HCT116 (cell line): ENCODE data around the gene SCYGR4. TPM values are rescaled to one million over a fixed set of nuclear protein-coding genes. Genes with fewer than 3 reads are reported as not detected.
A peak's percentile ranks its signal among the peaks of the same experiment; 100 is the strongest.

Experiments
- ATAC-seq: fragments of 200-7000 bp; cut with Tn5 transposase; 2 replicates; pipeline ENCODE4 v1.9.1; 2020; ENCODE audit warnings: mild to moderate bottlenecking, moderate library complexity
- BruUV-seq: library from RNA; stranded (reverse); fragments of 400-500 nt; replicated peaks from 2 replicates; lab custom pipeline; 2021; lab: Mats Ljungman, UMichigan
- CTCF ChIA-PET: fragments of 300-600 bp; sonication (Branson Sonifier 250); formaldehyde crosslinking; loops from one replicate; lab custom pipeline; 2021; ENCODE audit warnings: antibody characterized with exemption; lab: Charles Lee
- POLR2A ChIA-PET: fragments of 300-600, 350-600 bp; sonication (Branson Sonifier 250); formaldehyde crosslinking; loops from one replicate; lab custom pipeline; 2021; ENCODE audit warnings: antibody characterized with exemption; lab: Charles Lee
- RAD21 ChIA-PET, 2 experiments: fragments of 300-600 bp; sonication (Branson Sonifier 250); formaldehyde crosslinking; loops; one replicate each; lab custom pipeline; 2023; ENCODE audit warnings: low total read pairs in 2 of 2; ENCODE audit not compliant: uncharacterized antibody in 2 of 2, unreplicated experiment in 2 of 2, low non-redundant PET in 1 of 2; lab: Charles Lee
- DNase-seq: peaks from one replicate; pipeline ENCODE4 v3.0.0-alpha.2; 2010; ENCODE audit warnings: low read depth, low spot score
- H2AFZ ChIP-seq: fragments of 200-600 bp; shearing (Covaris generic), sonication (generic); 2 replicates; pipeline ENCODE4 v1.6.1; 2017; ENCODE audit warnings: low read depth, mixed run types, mixed read lengths, antibody characterized with exemption, low read length; ENCODE audit not compliant: poor library complexity, severe bottlenecking
- H3K27ac ChIP-seq: 2 replicates; pipeline ENCODE4 v1.5.1; 2012; ENCODE audit warnings: low read depth, low read length
- H3K27me3 ChIP-seq: fragments of 200-600 bp; sonication (generic); 2 replicates; pipeline ENCODE4 v1.6.1; 2016; ENCODE audit warnings: mixed run types, low read length, mixed read lengths; ENCODE audit not compliant: insufficient read depth
- H3K36me3 ChIP-seq, 2 experiments: fragments of 200-500 bp in 1 of 2; fragments of 200-600 bp in 1 of 2; sonication (Bioruptor generic) in 1 of 2; sonication (generic) in 1 of 2; 2 replicates each; pipeline versions ENCODE4 v1.5.1 to v1.6.1; 2014 to 2016; ENCODE audit warnings: low read length in 2 of 2, inconsistent platforms in 1 of 2, mixed read lengths in 1 of 2, mixed run types in 1 of 2; ENCODE audit not compliant: insufficient read depth in 2 of 2, control insufficient read depth in 1 of 2
- H3K4me1 ChIP-seq, 2 experiments: fragments of 200-600 bp in 1 of 2; sonication (generic) in 1 of 2; 2 replicates each; pipeline versions ENCODE4 v1.5.1 to v1.6.1; 2012 to 2017; ENCODE audit warnings: low read length in 2 of 2, inconsistent platforms in 1 of 2, mild to moderate bottlenecking in 1 of 2, mixed read lengths in 1 of 2, mixed run types in 1 of 2, moderate library complexity in 1 of 2; ENCODE audit not compliant: insufficient read depth in 2 of 2, control insufficient read depth in 1 of 2
- H3K4me2 ChIP-seq: fragments of 200-600 bp; sonication (generic); 2 replicates; pipeline ENCODE4 v1.6.1; 2017; ENCODE audit warnings: mixed run types, low read length, mixed read lengths
- H3K4me3 ChIP-seq, 2 experiments: fragments of 200-600 bp in 1 of 2; sonication (generic) in 1 of 2; replicated peaks in 1 of 2; 2 replicates each; pipeline ENCODE4 v1.5.1; 2011 to 2016; ENCODE audit warnings: low read length in 2 of 2, control low read depth in 1 of 2, low read depth in 1 of 2, mild to moderate bottlenecking in 1 of 2, mixed read lengths in 1 of 2, mixed run types in 1 of 2
- H3K79me2 ChIP-seq: fragments of 200-600 bp; sonication (generic); 2 replicates; pipeline ENCODE4 v1.6.1; 2017; ENCODE audit warnings: mild to moderate bottlenecking, mixed run types, low read length, moderate library complexity, mixed read lengths; ENCODE audit not compliant: insufficient read depth
- H3K9ac ChIP-seq: fragments of 200-600 bp; sonication (generic); 2 replicates; pipeline ENCODE4 v1.6.1; 2016; ENCODE audit warnings: low read length, mixed read lengths
- H3K9me2 ChIP-seq: fragments of 200-600 bp; sonication (generic), shearing (Covaris generic); 2 replicates; pipeline ENCODE4 v1.6.1; 2017; ENCODE audit warnings: mixed run types, mild to moderate bottlenecking, moderate library complexity; ENCODE audit not compliant: insufficient read depth
- H3K9me3 ChIP-seq, 2 experiments: fragments of 200-500 bp in 1 of 2; fragments of 200-600 bp in 1 of 2; sonication (Bioruptor generic) in 1 of 2; sonication (generic) in 1 of 2; 2 replicates each; pipeline ENCODE4 v1.6.1; 2014 to 2017; ENCODE audit warnings: low read length in 2 of 2, mixed read lengths in 2 of 2, inconsistent platforms in 1 of 2, low read depth in 1 of 2, mild to moderate bottlenecking in 1 of 2, mixed run types in 1 of 2, moderate library complexity in 1 of 2; ENCODE audit not compliant: control insufficient read depth in 1 of 2, insufficient read depth in 1 of 2
- H4K20me1 ChIP-seq: fragments of 200-600 bp; sonication (generic), shearing (Covaris generic); 2 replicates; pipeline ENCODE4 v1.6.1; 2017; ENCODE audit warnings: mixed run types, mild to moderate bottlenecking, moderate library complexity; ENCODE audit not compliant: insufficient read depth
- ATF3 ChIP-seq: IDR thresholded peaks from 2 replicates; pipeline ENCODE4 v1.6.1; 2012
- CBX3 ChIP-seq: IDR thresholded peaks from 2 replicates; pipeline ENCODE4 v1.6.1; 2012; ENCODE audit warnings: low read depth
- CEBPB ChIP-seq: IDR thresholded peaks from 2 replicates; pipeline ENCODE4 v1.6.1; 2012; ENCODE audit warnings: low read depth
- EGR1 ChIP-seq: IDR thresholded peaks from 2 replicates; pipeline ENCODE4 v1.6.1; 2012; ENCODE audit warnings: low read depth
- ELF1 ChIP-seq: IDR thresholded peaks from 2 replicates; pipeline ENCODE4 v1.6.1; 2012; ENCODE audit warnings: low read depth, borderline replicate concordance
- EZH2 ChIP-seq: fragments of 200-600 bp; sonication (generic); IDR thresholded peaks from 2 replicates; pipeline ENCODE4 v1.6.1; 2017; ENCODE audit warnings: antibody characterized with exemption, mixed run types
- FOSL1 ChIP-seq: IDR thresholded peaks from 2 replicates; pipeline ENCODE4 v1.6.1; 2012; ENCODE audit warnings: low read depth
- JUND ChIP-seq: IDR thresholded peaks from 2 replicates; pipeline ENCODE4 v1.6.1; 2012
- MAX ChIP-seq: IDR thresholded peaks from 2 replicates; pipeline ENCODE4 v1.6.1; 2012
- POLR2AphosphoS5 ChIP-seq: IDR thresholded peaks from 2 replicates; pipeline ENCODE4 v1.6.1; 2011; ENCODE audit warnings: mild to moderate bottlenecking, low read depth, low read length, moderate library complexity
- RAD21 ChIP-seq: IDR thresholded peaks from 2 replicates; pipeline ENCODE4 v1.6.1; 2012; ENCODE audit warnings: low read depth, mild to moderate bottlenecking
- REST ChIP-seq: IDR thresholded peaks from 2 replicates; pipeline ENCODE4 v1.6.1; 2012; ENCODE audit warnings: low read depth
- SIN3A ChIP-seq: IDR thresholded peaks from 2 replicates; pipeline ENCODE4 v1.6.1; 2012; ENCODE audit warnings: low read depth
- SP1 ChIP-seq: IDR thresholded peaks from 2 replicates; pipeline ENCODE4 v1.6.1; 2012; ENCODE audit warnings: low read depth
- SRF ChIP-seq: IDR thresholded peaks from 2 replicates; pipeline ENCODE4 v1.6.1; 2012; ENCODE audit warnings: low read depth
- TCF7L2 ChIP-seq: IDR thresholded peaks from 2 replicates; pipeline ENCODE4 v1.7.0; 2011; ENCODE audit warnings: borderline replicate concordance, inconsistent platforms; ENCODE audit not compliant: insufficient read depth, insufficient read length; ENCODE audit errors: extremely low read depth
- YY1 ChIP-seq: IDR thresholded peaks from 2 replicates; pipeline ENCODE4 v1.6.1; 2011; ENCODE audit warnings: low read length, low read depth, moderate library complexity, mild to moderate bottlenecking; ENCODE audit not compliant: insufficient replicate concordance; ENCODE audit errors: extremely low read depth
- ZFX ChIP-seq: fragments of 450-650 bp; IDR thresholded peaks from 2 replicates; pipeline ENCODE4 v1.6.1; 2017
- ZNF274 ChIP-seq: fragments of 200-500 bp; sonication (Bioruptor generic); IDR thresholded peaks from 2 replicates; pipeline ENCODE4 v1.6.1; 2014; ENCODE audit warnings: mild to moderate bottlenecking, low read depth, low read length, inconsistent platforms
- intact Hi-C: fragments of 100-400 bp; cut with micrococcal nuclease; formaldehyde crosslinking; loops from 2 replicates; pipeline ENCODE4 v1.10.0; 2022
- total RNA-seq: library from RNA; stranded (reverse); gene quantifications from one replicate; pipeline ENCODE4 v1.2.1, GENCODE V29; 2021; ENCODE audit not compliant: unreplicated experiment

Gene SCYGR4
- total RNA-seq, 1 experiment from 2014 or later, result not detected

GRCh38 chr2:227626580-227627151 lies 9.4 kb downstream of the SCYGR4 start:
- CTCF ChIA-PET, result no interaction called here
- DNase-seq, result no peak
- Histone ChIP-seq H4K20me1 (no peaks in the 10 kb centered on the region), H3K27me3 (no peaks in the 10 kb centered on the region), H3K36me3 (no peaks in the 10 kb centered on the region), H3K4me3 (no peak overlapping the region), H3K4me1 (peaks cover 0 to 13% of the 10 kb centered on the region in 2 experiments; a peak in 2 of 4 replicates), H3K9ac (no peak overlapping the region), H3K79me2 (no peaks in the 10 kb centered on the region), H3K27ac (no peak overlapping the region), H3K9me2 (peaks cover 9% of the 10 kb centered on the region), H3K9me3 (no peaks in the 10 kb centered on the region)
- peak; percentile 54 for ATAC-seq
- BruUV-seq, result no TSS peak
- RAD21 ChIA-PET, result no interaction called here
- intact Hi-C loops, result no loop called here
- POLR2A ChIA-PET, result no interaction called here
- TF ChIP-seq CEBPB, result no peak
- no peak for TF ChIP-seq SP1
- no peak for TF ChIP-seq POLR2AphosphoS5
- no peak for TF ChIP-seq EGR1
- TF ChIP-seq YY1, result no peak
- no peak for TF ChIP-seq ZNF274
- TF ChIP-seq ZFX, result no peak
- TF ChIP-seq ATF3, result no peak
- no peak for TF ChIP-seq EZH2
- TF ChIP-seq, all 23 proteins: peak for 0
- H2AFZ ChIP-seq, result no peak overlapping the region
- H3K4me2 ChIP-seq, result no peak overlapping the region

GRCh38 chr2:227627769-227628168 lies 10.5 kb downstream of the SCYGR4 start:
- intact Hi-C loops, result no loop called here
- Histone ChIP-seq H4K20me1 (no peaks in the 10 kb centered on the region), H3K4me3 (no peak overlapping the region), H3K9me3 (no peaks in the 10 kb centered on the region), H3K36me3 (no peaks in the 10 kb centered on the region), H3K4me1 (peaks cover 0 to 11% of the 10 kb centered on the region in 2 experiments; a peak in 2 of 4 replicates), H3K27ac (no peak overlapping the region), H3K9me2 (peaks cover 4% of the 10 kb centered on the region; the same call in 1 of the 2 replicates), H3K79me2 (no peaks in the 10 kb centered on the region), H3K27me3 (no peaks in the 10 kb centered on the region), H2AFZ (no peak overlapping the region), H3K9ac (no peak overlapping the region), H3K4me2 (no peak overlapping the region)
- DNase-seq, result no peak
- ATAC-seq, result no peak
- POLR2A ChIA-PET, result no interaction called here
- no peak for TF ChIP-seq SP1
- no peak for TF ChIP-seq TCF7L2
- TF ChIP-seq CEBPB, result no peak
- no peak for TF ChIP-seq REST
- no peak for TF ChIP-seq SRF
- no peak for TF ChIP-seq MAX
- TF ChIP-seq CBX3, result no peak
- TF ChIP-seq SIN3A, result no peak
- TF ChIP-seq ZFX, result no peak
- no peak for TF ChIP-seq JUND
- TF ChIP-seq RAD21, result no peak
- TF ChIP-seq ZNF274, result no peak
- TF ChIP-seq EZH2, result no peak
- no peak for TF ChIP-seq FOSL1
- TF ChIP-seq ELF1, result no peak
- no peak for TF ChIP-seq POLR2AphosphoS5
- RAD21 ChIA-PET, result no interaction called here
- no TSS peak for BruUV-seq
- CTCF ChIA-PET, result interaction anchor here (0.7 kb wide), 1 partner anchor 30 kb away, joined by 3 read pairs; no protein-coding TSS in a partner anchor
